ENCODE results near the gene TMEM205.

GRCh38 chr19:11300811-11301120, 45.3 kb downstream of the TMEM205 start:
- TF ChIP-seq POLR2AphosphoS5 (IDR thresholded peaks at IDR 0.05; ENCODE audit: low read depth) (no peak), EZH2phosphoT487 (IDR thresholded peaks at IDR 0.05; ENCODE audit: unreplicated experiment) (no peak), EZH2 (IDR thresholded peaks at IDR 0.05; ENCODE audit: low read depth, unreplicated experiment) (no peak), REST (IDR thresholded peaks at IDR 0.05; ENCODE audit: unreplicated experiment) (no peak), CTCF (conservative IDR thresholded peaks at IDR 0.05; ENCODE audit: low read depth in 2 of 2) (no peak), CREB1 (CRISPR knock-in tag; IDR thresholded peaks at IDR 0.05; ENCODE audit: low read depth) (no peak), NANOG (IDR thresholded peaks at IDR 0.05; ENCODE audit: borderline replicate concordance) (no peak), ZNF462 (CRISPR knock-in tag; IDR thresholded peaks at IDR 0.05) (no peak), STAT1 (IDR thresholded peaks at IDR 0.05; ENCODE audit: unreplicated experiment) (no peak), ZNF114 (CRISPR knock-in tag; IDR thresholded peaks at IDR 0.05) (no peak)

Measured in GM23338 (cell line).